Muscle of arm (tissue), 12 donors: ENCODE data around the gene SLC25A19. TPM values are rescaled to one million over a fixed set of nuclear protein-coding genes. Genes with fewer than 3 reads are reported as not detected.

Experiments
- DNase-seq: peaks from one replicate; pipeline ENCODE4 v3.0.0-alpha.2; 2013
- polyA plus RNA-seq, 12 donors: library from polyadenylated mRNA; unstranded; fragments of 120-200 nt; gene quantifications; one replicate each; pipeline ENCODE4 v1.2.1, GENCODE V29; 2013; ENCODE audit not compliant: insufficient read length in 12 of 12

Gene SLC25A19
- polyA plus RNA-seq, 12 donors, result 4.1 to 7.5 (median 5.8) TPM; not detected in 2

DNA sequence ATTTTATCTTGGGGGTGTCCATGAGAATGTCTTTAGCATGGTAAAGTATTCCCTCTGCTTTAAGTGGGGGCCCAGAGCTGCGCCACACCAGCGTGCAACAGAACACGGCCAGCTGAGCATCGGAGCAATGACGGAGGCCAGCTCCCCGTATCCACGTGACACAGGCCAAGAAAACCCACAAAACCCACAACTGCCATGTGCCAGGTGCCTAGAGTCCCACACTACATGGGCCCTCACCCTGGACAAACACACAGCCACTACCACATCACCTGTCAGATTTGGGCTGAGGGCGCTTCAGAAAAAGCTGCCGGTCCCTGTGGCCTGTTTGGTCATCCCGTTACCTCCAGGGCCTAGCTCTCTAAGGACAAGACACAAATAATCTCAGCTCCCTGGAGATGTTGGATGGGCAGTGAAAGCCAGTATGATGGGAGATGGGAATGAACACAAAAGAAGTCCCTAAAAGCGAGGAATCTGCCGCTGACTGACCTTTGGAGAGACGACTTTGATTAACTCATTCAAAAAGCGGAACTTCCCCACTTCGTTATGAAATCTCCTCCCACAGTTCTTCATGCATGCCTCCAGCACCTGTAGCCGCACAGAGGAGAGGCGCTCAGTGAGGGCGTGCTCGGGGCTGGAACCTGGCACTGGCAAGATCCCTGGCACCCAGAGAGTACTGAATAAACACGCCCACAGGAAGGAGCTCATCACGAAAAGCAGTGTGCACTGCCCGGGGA is 44.9 kb downstream of the SLC25A19 start:
- no peak for DNase-seq

- DNase-seq, result no peak
Measured at GRCh38 chr17:75242461-75243042, 46.7 kb downstream of the SLC25A19 start.

- no peak for DNase-seq
Measured at GRCh38 chr17:75241996-75242460, 47.2 kb downstream of the SLC25A19 start.

DNA sequence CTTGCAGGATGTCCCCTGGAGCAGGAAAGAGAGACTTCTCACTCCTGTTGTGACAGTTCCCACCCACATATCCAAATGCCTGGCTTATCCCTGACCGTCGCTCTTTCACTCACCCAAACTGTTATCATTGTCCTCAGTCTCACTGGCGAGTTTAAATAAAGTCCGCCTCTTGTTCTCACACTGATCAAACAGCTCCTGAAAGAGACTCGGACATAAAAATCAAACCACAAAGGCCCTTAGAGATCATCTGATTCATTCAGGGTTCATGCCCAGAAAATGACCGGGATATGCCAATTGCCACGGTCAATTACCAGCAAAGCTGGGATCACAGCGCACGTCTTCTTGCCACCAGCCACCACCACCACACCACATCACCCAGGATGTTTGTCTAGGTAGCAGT is 47.7 kb downstream of the SLC25A19 start:
- DNase-seq, result no peak

DNA sequence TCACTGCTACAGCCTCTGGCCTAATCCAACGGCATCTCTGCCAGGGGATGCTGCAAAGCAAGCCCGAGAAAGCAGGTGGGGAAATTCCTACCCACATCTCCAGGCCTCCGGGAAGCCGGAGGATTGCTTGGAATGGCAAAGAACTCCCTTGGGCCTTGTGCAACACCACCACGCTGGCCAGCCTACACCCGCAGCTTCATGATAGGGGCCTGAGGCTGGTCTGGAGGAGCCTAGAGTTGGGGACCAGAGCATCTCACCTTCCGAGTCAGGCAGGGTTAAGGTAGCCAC is 48.1 kb downstream of the SLC25A19 start:
- no peak for DNase-seq

GRCh38 chr17:75240394-75241142 is 48.7 kb downstream of the SLC25A19 start:
- no peak for DNase-seq

DNA sequence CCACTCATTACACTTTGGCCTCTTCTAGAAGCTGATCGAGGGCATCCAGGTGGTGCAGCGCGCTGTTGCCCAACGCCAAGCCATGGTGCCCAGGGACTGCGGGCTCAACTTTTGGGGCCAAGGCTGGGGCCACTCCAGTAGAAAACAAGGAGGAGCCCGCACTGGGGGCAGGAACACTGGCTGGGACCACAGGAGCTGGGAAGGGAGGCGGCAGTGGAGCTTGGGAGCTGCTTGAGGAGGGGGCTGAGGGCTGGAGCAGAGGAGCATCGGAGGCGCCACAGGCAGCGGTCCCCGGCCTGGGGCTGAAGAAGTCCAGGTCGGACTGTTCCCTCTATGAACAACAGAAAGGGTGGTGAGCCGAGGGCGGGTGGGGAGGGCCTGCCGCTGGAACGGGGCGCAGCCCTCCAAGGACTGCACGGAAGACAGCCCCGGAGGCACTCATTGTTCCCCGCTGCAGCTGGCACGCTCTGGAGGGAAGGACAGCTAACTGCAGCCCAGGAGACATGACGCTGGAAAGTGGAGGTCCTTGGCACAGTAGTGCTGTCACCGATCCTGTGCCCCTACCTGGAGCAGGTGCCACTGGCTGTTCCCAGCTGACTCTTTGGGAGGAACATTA is 49.3 kb downstream of the SLC25A19 start:
- DNase-seq, result no peak

DNA sequence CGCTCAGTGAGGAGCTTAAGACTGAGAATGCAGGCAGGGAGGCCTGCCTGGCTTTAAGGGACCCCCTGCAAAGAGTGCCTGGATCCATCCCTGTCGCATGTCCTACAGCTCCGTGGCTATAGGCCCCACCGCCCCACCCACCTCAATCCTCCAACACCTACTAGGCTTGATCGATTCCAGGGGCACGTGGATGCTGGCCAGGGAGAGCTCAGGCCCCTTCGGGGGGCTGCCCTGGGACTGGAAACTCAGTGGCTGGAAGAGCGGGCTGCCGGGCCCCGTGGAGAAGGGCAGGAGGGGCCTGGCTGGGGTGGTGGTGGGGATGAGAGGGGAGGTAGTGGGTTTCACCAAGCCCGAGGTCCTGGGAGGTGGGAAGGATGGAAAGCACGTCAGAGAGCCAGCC is 50.0 kb downstream of the SLC25A19 start:
- no peak for DNase-seq

- no peak for DNase-seq
Measured at GRCh38 chr17:75238684-75239191, 50.5 kb downstream of the SLC25A19 start.

DNA sequence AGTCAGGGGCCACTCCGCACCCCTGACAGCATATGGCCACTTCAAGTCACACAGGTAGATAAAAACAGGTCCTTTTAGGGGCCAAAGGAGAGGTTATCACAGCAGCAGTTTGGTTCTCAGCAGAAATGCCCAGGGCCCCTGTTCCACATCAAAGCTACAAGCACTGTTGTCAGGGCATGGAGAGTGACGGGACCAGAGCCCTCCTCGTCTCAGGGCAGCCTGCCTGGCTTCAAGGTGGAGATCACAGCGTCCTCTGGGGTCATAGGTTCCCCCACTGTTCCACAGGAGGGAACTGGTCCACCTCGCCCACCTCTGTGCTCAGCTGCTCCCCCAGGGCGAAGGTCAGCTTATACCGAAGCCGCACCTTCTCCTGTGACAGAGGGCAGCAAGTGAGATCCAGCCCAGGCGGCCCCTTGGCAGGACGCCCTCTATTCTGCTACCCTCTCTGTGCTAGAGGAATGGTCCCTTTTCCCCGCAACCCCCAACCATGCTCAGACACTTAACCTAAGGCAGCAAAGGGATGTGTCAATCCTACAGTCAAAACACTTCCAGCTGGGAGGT is 51.1 kb downstream of the SLC25A19 start:
- DNase-seq, result no peak

DNA sequence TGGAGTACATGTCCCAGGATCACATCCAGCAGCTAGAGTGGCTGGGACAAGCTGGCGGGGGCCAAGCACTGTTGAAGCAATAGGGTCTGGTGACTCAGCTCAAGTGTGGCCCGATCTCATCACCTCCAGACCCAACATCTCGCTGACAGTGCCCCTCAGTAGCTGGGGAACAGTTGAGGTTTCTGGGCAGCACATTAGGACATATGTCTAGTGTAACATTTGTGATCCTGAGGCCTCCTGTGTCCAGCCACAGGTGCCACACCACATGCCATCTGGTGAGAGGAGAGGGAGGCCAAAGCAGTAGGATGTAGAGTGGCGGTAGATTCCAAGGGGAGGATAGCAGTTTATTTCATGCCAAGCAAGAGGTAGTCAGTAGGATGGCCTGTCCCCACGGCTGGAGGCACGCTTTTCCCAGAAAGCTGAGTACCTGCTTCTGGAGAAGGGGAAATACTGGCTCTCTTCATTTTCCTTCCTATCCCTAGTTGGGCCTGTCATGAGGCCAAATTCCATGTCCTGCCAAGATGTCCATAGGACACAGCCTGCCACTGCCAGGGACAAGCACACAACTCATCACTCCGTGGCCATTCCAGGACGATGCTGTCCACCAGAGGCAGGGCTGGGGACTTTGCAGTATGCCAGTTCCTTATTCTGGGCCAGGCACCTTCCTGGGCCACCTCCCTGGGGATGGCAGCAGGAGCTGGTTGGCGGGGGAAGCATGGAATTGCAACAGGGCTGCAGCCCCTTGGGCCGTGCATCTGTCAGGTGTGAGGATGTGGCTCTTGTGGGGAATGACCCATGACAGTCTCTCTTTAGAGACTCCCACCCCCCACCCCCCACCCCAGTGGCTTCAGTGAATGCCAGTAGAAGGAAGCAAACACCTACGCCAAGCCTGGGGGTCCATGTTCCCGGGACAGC is 51.9 kb downstream of the SLC25A19 start:
- DNase-seq, result no peak

DNA sequence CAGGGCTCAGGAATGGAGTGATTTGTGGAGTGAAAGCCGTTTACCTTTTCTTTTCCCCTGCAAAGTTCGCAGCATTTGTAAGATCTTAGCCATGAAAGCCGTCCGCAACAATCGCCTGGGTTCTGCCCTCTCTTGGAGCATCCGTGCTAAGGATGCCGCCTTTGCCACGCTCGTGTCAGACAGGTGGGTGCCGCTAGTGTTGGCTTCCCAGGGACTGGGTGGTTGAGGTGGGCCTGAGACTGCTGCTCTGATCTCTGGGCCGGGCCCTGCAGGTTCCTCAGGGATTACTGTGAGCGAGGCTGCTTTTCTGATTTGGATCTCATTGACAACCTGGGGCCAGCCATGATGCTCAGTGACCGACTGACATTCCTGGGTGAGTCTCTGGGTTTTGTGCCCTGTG is 56.4 kb downstream of the SLC25A19 start:
- no peak for DNase-seq

DNA sequence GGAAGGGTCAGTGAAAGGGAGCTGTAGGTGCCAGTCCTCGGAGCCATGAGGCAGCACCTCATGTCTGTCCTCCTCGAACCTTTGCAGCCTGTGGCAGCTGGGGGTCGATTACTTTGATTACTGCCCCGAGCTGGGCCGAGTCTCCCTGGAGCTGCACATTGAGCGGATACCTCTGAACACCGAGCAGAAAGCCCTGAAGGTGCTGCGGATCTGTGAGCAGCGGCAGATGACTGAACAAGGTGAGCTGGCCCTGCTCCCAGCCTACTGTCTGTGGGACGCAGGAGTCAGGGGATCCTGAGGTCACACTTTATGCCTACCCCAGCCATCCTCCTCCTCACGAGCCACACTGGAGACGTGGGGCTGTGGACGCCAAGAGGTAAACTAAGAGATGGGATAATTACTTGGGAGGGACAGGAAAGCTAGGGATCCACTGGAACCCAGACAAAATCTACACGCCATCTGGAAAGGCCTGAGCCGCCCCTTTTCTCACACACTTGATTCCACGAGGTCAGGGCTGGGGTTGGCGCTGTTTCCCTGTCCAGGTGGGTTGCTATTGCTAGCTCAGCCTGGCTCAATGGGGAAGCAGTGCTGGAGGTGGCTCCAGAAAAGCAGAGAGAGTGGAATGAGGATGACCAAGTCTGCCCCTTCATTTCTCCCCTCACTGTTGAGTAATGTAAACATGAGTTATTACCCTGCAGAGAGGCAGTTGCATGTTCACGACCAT is 57.3 kb downstream of the SLC25A19 start:
- DNase-seq, result no peak

DNA sequence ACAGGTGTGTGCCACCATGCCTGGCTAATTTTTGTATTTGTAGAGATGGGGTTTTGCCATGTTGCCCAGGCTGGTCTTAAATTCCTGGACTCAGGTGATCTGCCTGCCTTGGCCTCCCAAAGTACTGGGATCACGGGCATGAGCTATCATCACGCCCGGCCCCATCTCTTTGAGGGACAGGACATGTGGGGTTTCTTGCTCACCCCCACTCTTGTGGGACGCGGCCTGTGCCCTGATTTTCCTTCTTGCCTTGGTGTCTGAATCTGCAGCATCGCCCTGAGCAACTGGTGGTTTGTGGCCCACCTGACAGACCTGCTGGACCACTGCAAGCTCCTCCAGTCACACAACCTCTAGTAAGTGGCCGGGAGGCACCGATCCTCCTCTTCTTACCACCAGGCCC is 58.2 kb downstream of the SLC25A19 start:
- DNase-seq, result no peak

DNA sequence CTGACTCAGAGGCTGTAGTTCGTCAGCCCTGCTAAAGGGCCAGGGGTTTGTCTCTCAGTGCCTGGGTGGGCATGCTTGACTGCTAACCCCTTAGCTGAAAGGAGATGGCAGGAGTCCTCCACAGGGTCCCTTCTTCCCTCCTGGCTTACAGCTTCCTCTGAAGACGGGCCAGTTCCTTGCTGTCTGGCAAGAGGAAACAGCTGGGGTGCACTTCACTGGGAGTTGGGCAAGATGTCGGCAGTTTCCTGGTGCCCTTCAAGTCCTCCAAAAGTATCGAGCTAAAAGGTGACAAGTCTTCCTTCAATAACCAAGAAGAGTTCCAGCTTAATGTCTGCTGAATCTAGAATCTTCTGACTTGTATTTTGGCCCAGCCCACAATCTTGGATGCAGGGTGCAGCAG is 60.4 kb downstream of the SLC25A19 start:
- no peak for DNase-seq

- DNase-seq, result no peak
Measured at GRCh38 chr17:75228305-75228704, 60.9 kb downstream of the SLC25A19 start.

- DNase-seq, result no peak
Measured at GRCh38 chr17:75227729-75228128, 61.5 kb downstream of the SLC25A19 start.

DNA sequence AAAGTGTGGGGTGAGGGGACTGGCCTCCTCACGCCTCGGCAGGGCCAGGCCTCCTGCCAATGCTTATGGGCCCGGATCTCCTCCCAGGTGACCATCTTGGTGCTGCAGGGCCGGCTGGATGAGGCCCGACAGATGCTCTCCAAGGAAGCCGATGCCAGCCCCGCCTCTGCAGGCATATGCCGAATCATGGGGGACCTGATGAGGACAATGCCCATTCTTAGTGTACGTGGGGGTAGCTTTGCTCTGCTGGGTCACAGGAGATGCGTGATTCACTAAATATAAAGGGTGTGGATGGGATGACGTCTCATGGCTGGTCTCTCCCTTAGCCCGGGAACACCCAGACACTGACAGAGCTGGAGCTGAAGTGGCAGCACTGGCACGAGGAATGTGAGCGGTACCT is 64.2 kb downstream of the SLC25A19 start:
- no peak for DNase-seq
